Measurements from ENCODE around the gene LYAR.

Gene LYAR

GRCh38 chr4:4315461-4316149 is 25.7 kb upstream of the LYAR start:
- DNase-seq = no peak

GRCh38 chr4:4311193-4311592 is 21.2 kb upstream of the LYAR start:
- no peak for DNase-seq

DNA sequence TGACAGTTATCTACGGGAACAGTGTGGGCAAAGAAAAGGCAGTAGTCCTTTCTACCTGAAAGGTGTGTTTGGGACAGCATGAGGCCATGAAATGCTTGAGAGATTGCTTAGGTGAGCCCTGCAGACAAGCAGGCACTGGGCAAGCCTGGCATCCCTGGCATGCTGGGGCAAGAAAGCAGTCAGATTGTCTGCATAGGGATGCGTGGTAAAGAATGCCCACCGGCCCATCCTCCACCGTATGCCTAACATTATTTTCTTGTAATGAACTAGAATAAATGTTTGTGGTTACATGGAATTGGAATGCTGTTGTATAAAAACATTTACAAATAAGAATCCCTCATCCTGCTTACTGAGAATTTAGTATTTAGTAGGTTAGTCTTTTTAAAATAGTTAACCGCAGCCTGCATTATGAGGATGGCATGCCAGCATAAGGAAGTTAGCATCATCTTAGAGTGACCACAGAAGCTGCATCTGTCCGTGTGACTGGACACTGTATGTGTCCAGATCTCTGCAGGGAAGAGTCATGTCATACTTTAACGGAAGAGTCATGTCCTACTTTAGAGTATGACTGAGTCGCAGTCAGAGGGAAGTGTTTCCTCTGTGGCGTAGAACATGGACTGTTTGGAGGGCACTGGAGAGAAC is 19.0 kb upstream of the LYAR start:
- DNase-seq = no peak

DNA sequence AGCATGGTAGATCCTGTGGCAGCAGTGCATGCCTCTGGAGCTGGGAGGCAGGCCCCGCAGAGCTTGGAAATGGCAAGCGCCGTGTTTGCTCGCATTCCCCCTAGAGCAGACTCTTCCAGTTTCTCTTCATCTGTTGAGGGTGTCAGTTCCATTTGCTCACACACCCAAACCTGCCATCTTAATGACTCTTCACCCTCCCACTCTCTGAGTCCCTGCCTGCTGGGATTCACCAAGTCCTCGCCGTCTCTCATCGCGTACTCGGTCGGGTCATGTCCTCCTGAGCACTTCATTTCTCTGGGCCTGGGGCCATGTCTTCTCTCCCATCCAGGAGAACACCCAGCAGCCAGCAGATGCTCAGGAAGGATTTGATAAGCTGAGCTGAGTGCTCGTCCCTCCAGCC is 17.0 kb upstream of the LYAR start:
- no peak for DNase-seq

DNA sequence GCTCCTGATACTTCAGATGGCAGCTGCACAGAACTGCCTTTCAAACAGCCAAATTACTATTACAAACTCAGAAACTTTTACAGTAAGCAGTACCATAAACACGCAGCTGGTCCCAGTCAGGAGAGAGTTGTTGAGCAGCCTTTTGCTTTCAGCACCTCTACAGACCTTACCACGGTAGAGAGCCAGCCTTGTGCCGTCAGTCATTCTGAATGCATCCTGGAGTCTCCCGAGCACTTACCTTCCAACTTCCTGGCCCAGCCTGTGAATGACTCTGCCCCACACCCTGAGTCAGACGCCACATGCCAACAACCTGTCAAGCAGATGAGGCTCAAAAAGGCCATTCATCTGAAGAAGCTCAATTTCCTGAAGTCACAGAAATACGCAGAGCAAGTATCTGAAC is 12.5 kb upstream of the LYAR start:
- no peak for DNase-seq

- no peak for DNase-seq
These were observed 12.0 kb upstream of the LYAR start for GRCh38 chr4:4302001-4302400.

- DNase-seq = no peak
These were observed 9.1 kb upstream of the LYAR start for GRCh38 chr4:4299006-4299405.

DNA sequence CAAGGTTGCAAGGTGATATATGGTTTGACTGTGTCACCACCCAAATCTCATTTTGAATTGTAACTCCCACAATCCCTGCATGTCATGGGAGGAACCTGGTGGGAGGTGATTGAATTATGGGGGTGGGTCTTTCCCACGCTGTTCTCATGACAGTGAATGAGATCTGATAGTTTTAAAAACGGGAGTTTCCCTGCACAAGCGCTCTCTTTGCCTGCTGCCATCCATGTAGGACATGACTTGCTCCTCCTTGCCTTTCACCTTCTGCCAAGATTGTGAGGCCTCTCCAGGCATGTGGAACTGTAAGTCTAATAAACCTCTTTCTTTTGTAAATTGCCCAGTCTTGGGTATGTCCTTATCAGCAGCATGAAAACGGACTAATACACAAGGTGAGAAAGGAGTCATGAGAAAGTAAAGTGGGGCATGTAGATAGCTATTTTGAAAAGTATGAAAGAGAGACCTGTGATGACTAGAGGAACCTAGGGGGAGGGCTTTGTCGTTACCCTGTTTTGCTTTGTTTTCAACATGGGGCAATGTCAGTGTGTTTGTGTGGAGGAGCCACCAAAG is 6.4 kb upstream of the LYAR start:
- no peak for DNase-seq

DNA sequence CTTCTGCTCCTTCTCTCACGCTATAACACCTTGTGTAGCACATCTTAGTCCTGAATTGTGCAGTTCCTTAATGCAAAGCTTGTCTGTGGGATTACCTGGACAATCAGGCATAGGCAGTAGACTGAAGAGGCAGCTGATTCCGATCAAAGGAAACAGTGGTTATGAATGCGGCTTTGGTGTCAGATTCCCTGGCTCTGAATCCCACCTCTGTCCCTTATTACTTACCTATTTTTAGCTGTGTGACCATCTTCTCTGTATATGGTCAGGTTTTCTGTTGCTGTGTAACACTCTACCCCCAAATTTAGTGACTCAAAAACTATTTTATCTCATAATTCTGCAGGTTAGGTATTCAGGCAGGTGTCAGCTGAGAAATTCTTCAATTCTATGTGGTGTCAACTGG is 3.3 kb upstream of the LYAR start:
- DNase-seq = no peak

DNA sequence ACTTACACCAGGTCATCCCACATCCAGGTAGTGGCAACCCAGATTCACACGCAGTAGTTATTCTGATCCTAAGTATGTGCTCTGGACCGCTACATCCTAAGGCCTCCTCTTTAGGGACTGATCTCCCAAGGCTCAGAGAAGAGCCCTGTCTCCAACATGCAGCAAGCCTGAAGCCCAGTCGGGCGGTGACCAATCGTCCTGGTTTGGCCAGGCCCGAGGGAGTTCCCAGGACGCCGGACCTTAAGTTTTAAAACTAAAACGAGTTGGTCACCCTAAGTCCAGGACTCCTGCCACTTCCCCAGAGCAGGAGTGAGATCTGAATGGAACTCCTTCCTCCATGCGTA is 385 bp downstream of the LYAR start:
- no peak for DNase-seq

GRCh38 chr4:4289055-4289454 is 899 bp downstream of the LYAR start:
- DNase-seq = no peak

DNA sequence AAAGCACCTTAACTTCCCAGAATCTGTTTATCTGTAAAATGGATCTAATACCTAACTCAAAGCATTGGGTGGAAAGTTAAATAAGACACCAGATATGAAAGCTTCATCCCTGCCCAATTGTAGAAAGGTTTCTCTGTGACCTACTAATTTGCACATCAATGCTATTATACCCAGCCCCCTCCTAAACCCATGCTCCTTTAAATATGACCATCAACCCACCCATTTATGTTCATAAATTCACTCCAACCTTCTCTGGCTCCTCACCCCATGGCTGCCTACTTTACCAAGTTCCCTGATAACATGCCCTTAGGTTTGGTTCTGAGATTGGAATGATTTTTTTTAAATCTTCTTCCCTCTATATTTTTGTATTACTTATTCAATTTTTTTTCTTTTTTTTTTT is 1.9 kb downstream of the LYAR start:
- DNase-seq = no peak

- no peak for DNase-seq
These were observed 4.9 kb downstream of the LYAR start for GRCh38 chr4:4284827-4285618.

DNA sequence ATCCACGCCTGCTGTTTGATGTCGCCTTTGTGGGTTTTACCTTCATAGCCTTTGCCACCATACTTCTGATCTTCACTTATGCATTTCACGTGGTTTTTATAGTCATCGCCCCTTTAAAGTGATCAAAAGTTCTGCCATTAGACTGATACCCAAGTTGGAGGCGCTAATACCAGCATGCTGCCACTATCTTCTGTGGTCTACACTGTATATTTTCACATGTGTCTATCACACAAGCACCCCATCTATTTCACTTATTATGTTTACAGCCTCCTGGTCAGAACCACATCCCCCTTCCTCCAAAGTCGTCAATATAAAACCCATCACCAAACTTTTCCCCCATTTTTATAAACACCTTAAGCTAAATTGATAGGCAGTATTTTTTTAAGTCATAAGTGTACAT is 8.2 kb downstream of the LYAR start:
- DNase-seq = no peak

GRCh38 chr4:4277531-4277930 is 12.4 kb downstream of the LYAR start:
- no peak for DNase-seq

- DNase-seq = no peak
These were observed 15.7 kb downstream of the LYAR start for GRCh38 chr4:4274226-4274625.

DNA sequence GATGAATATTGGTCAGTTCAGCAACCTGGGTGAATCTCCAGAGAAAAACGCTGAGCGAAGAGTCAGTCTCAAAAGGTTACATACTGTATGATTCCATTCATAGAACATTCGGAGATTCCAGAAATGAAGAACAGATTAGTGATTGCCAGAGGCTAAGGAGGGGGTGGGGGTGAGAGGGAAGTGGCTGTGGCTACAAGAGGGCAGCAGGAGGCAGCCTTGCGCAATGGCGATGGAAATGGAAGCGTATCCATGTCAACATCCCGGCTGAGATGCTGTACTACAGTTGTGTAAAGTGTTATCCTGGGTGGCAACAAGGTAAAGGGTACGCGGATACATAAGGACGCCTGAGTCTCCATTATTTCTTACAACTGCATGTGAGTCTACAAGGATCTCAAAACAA is 18.0 kb downstream of the LYAR start:
- no peak for DNase-seq

GRCh38 chr4:4270529-4270928 is 19.4 kb downstream of the LYAR start:
- DNase-seq = no peak

DNA sequence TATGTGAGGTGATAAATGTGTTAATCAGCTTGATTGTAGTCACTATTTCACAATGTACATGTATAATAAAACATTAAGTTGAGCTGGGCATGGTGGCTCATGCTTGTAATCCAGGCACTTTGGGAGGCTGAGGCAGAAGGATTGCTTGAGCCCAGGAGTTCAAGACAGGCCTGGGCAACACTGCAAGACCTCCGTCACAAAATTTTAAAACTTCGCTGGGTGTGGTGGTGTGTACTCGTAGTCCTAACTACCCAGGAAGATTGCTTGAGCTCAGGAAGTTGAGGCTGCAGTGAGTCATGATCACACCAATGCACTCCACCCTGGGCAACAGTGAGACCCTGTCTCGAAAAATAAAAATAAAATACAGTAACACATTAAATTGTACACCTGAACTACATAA is 20.1 kb downstream of the LYAR start:
- peak in 1 of 2 donors; percentile 9 for DNase-seq

DNA sequence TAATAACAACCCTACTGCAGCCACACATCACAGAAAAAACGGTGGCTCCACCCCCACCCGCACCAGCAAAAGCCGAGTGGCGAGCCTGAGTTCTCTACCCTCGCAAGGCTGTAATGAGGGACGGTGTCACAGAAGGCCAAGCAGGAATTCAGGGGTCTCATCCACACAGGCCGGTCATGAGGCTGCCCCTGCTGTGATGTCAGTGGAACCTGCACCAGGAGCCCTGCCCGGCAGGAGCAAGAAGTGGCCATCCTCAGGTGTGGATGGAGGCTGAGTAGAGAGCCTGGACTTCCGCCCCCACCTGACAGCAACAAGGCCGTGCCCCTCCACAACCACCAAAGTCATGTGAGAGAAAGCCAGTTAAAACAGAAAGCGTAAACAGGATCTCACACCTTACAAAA is 20.6 kb downstream of the LYAR start:
- peak in 1 of 2 donors; percentile 16 for DNase-seq

DNA sequence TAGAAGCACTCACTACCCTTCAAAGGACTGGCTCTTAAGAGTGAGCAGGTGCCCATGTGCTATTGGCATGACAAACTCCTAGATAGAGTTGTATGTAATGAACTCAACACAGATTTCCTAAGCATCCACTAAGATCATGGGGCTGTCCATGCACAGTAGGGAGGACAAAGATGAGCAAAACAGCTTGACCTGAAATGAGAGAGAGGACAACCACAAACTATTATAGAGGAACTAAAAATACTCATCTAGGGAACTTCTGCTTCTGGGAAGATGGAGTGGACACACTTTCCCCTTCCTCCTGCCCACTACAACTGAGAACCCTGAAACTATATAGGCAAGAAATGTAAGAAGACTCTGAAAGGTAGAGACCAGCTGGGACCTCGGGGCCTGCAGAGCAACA is 21.2 kb downstream of the LYAR start:
- DNase-seq = no peak

- DNase-seq = no peak
These were observed 22.0 kb downstream of the LYAR start for GRCh38 chr4:4267981-4268380.

GRCh38 chr4:4260185-4260751 is 29.7 kb downstream of the LYAR start:
- peak in 1 of 2 donors; percentile 11 for DNase-seq

All from activated CD4-positive, alpha-beta T cell treated with anti-CD3 and anti-CD28 coated beads for 4 hours (primary cell).